ENCODE data around the gene PELI2. TPM values are rescaled to one million over a fixed set of nuclear protein-coding genes. Genes with fewer than 3 reads are reported as not detected.

PELI2 gene
- total RNA-seq, 2 experiments from 2014 or later = 2.2 to 3.8 TPM

- Mint-ChIP-seq H3K4me1 (peaks cover 30% of the 10 kb centered on the region), H3K4me3 (no peak overlapping the region), H3K36me3 (ENCODE audit: low read depth) (peaks cover 11% of the 10 kb centered on the region), H3K27ac (no peak overlapping the region), H3K9me3 (ENCODE audit: low read depth) (no peaks in the 10 kb centered on the region), H3K27me3 (no peaks in the 10 kb centered on the region)
- CTCF ChIA-PET = no interaction called here
- no peak for DNase-seq
- ATAC-seq = no peak
- intact Hi-C loops (cut with DNase I, micrococcal nuclease) = no loop called here
- POLR2A ChIA-PET = no interaction called here
Measured at GRCh38 chr14:56176530-56176929, 58.3 kb downstream of the PELI2 start.

GRCh38 chr14:56177036-56177435 lies 58.8 kb downstream of the PELI2 start:
- H3K4me1 Mint-ChIP-seq = peaks cover 25% of the 10 kb centered on the region
- CTCF ChIA-PET = interaction anchor here (0.8 kb wide), 1 partner anchor 128 kb away, joined by 3 read pairs; no protein-coding TSS in a partner anchor
- H3K27ac Mint-ChIP-seq = no peak overlapping the region
- intact Hi-C loops (cut with DNase I, micrococcal nuclease) = no loop called here
- no peaks in the 10 kb centered on the region for H3K27me3 Mint-ChIP-seq
- DNase-seq = no peak
- no peak overlapping the region for H3K4me3 Mint-ChIP-seq
- no peak for ATAC-seq
- POLR2A ChIA-PET = no interaction called here
- peaks cover 11% of the 10 kb centered on the region for H3K36me3 Mint-ChIP-seq (ENCODE audit: low read depth)
- H3K9me3 Mint-ChIP-seq (ENCODE audit: low read depth) = no peaks in the 10 kb centered on the region

- H3K27me3 Mint-ChIP-seq = no peaks in the 10 kb centered on the region
- DNase-seq = no peak
- no peaks in the 10 kb centered on the region for H3K4me1 Mint-ChIP-seq
- H3K36me3 Mint-ChIP-seq (ENCODE audit: low read depth) = peaks cover 11% of the 10 kb centered on the region
- H3K9me3 Mint-ChIP-seq (ENCODE audit: low read depth) = no peaks in the 10 kb centered on the region
- intact Hi-C loops (cut with DNase I, micrococcal nuclease) = no loop called here
- ChIA-PET CTCF (interaction anchor here (0.5 kb wide), 1 partner anchor 55 kb away, joined by 3 read pairs; no protein-coding TSS in a partner anchor), POLR2A (no interaction called here)
- H3K4me3 Mint-ChIP-seq = no peak overlapping the region
- no peak overlapping the region for H3K27ac Mint-ChIP-seq
- ATAC-seq = no peak
Measured at GRCh38 chr14:56180754-56181542, 62.7 kb downstream of the PELI2 start.

GRCh38 chr14:56181681-56182085 lies 63.5 kb downstream of the PELI2 start:
- ATAC-seq = no peak
- ChIA-PET POLR2A (no interaction called here), CTCF (no interaction called here)
- no peaks in the 10 kb centered on the region for H3K9me3 Mint-ChIP-seq (ENCODE audit: low read depth)
- H3K36me3 Mint-ChIP-seq (ENCODE audit: low read depth) = peaks cover 11% of the 10 kb centered on the region
- no peak overlapping the region for H3K4me3 Mint-ChIP-seq
- intact Hi-C loops (cut with DNase I, micrococcal nuclease) = no loop called here
- no peaks in the 10 kb centered on the region for H3K4me1 Mint-ChIP-seq
- no peak overlapping the region for H3K27ac Mint-ChIP-seq
- no peaks in the 10 kb centered on the region for H3K27me3 Mint-ChIP-seq
- DNase-seq = no peak

GRCh38 chr14:56182410-56182809 lies 64.2 kb downstream of the PELI2 start:
- H3K27ac Mint-ChIP-seq = no peak overlapping the region
- ChIA-PET CTCF (interaction anchor here (0.7 kb wide), 2 partner anchors 154 to 873 kb away, joined by 3 to 5 read pairs; no protein-coding TSS in a partner anchor), POLR2A (no interaction called here)
- intact Hi-C loops (cut with DNase I, micrococcal nuclease) = no loop called here
- no peak overlapping the region for H3K4me3 Mint-ChIP-seq
- H3K27me3 Mint-ChIP-seq = no peaks in the 10 kb centered on the region
- ATAC-seq (no peak), DNase-seq (no peak)
- peaks cover 11% of the 10 kb centered on the region for H3K36me3 Mint-ChIP-seq (ENCODE audit: low read depth)
- no peaks in the 10 kb centered on the region for H3K9me3 Mint-ChIP-seq (ENCODE audit: low read depth)
- H3K4me1 Mint-ChIP-seq = no peaks in the 10 kb centered on the region

GRCh38 chr14:56183631-56184157 lies 65.5 kb downstream of the PELI2 start:
- H3K4me3 Mint-ChIP-seq = no peak overlapping the region
- H3K27ac Mint-ChIP-seq = no peak overlapping the region
- CTCF ChIA-PET = no interaction called here

GRCh38 chr14:56185992-56186391 lies 67.8 kb downstream of the PELI2 start:
- H3K9me3 Mint-ChIP-seq (ENCODE audit: low read depth) = no peaks in the 10 kb centered on the region
- no peak overlapping the region for H3K4me3 Mint-ChIP-seq
- no peak overlapping the region for H3K27ac Mint-ChIP-seq
- ChIA-PET POLR2A (no interaction called here), CTCF (no interaction called here)
- H3K4me1 Mint-ChIP-seq = no peaks in the 10 kb centered on the region
- H3K27me3 Mint-ChIP-seq = no peaks in the 10 kb centered on the region
- intact Hi-C loops (cut with DNase I, micrococcal nuclease) = no loop called here
- H3K36me3 Mint-ChIP-seq (ENCODE audit: low read depth) = peaks cover 2% of the 10 kb centered on the region
- DNase-seq (no peak), ATAC-seq (no peak)

More at GRCh38 chr14:56183631-56184157, 65.5 kb downstream of the PELI2 start:
- no peak for DNase-seq
- no peaks in the 10 kb centered on the region for H3K27me3 Mint-ChIP-seq
- intact Hi-C loops (cut with DNase I, micrococcal nuclease) = no loop called here
- H3K4me1 Mint-ChIP-seq = no peaks in the 10 kb centered on the region
- POLR2A ChIA-PET = no interaction called here
- ATAC-seq = no peak
- no peaks in the 10 kb centered on the region for H3K9me3 Mint-ChIP-seq (ENCODE audit: low read depth)
- H3K36me3 Mint-ChIP-seq (ENCODE audit: low read depth) = peaks cover 11% of the 10 kb centered on the region

- ChIA-PET POLR2A (no interaction called here), CTCF (no interaction called here)
- Mint-ChIP-seq H3K4me1 (no peaks in the 10 kb centered on the region), H3K27me3 (no peaks in the 10 kb centered on the region), H3K4me3 (no peak overlapping the region), H3K27ac (no peak overlapping the region), H3K9me3 (ENCODE audit: low read depth) (no peaks in the 10 kb centered on the region), H3K36me3 (ENCODE audit: low read depth) (no peaks in the 10 kb centered on the region)
- ATAC-seq (no peak), DNase-seq (no peak)
- intact Hi-C loops (cut with DNase I, micrococcal nuclease) = no loop called here
Measured at GRCh38 chr14:56187736-56188135, 69.5 kb downstream of the PELI2 start.

- ChIA-PET POLR2A (no interaction called here), CTCF (no interaction called here)
- Mint-ChIP-seq H3K27ac (no peak overlapping the region), H3K4me3 (no peak overlapping the region), H3K4me1 (peaks cover 3% of the 10 kb centered on the region), H3K36me3 (ENCODE audit: low read depth) (no peaks in the 10 kb centered on the region), H3K27me3 (no peaks in the 10 kb centered on the region), H3K9me3 (ENCODE audit: low read depth) (no peaks in the 10 kb centered on the region)
- intact Hi-C loops (cut with DNase I, micrococcal nuclease) = no loop called here
- ATAC-seq = no peak
- no peak for DNase-seq
Measured at GRCh38 chr14:56189307-56189706, 71.1 kb downstream of the PELI2 start.

- ChIA-PET CTCF (no interaction called here), POLR2A (no interaction called here)
- DNase-seq = no peak
- Mint-ChIP-seq H3K27ac (no peak overlapping the region), H3K27me3 (no peaks in the 10 kb centered on the region), H3K9me3 (ENCODE audit: low read depth) (no peaks in the 10 kb centered on the region), H3K4me3 (no peak overlapping the region), H3K4me1 (peaks cover 24% of the 10 kb centered on the region), H3K36me3 (ENCODE audit: low read depth) (no peaks in the 10 kb centered on the region)
- ATAC-seq = no peak
- intact Hi-C loops (cut with DNase I, micrococcal nuclease) = no loop called here
Measured at GRCh38 chr14:56193347-56193746, 75.1 kb downstream of the PELI2 start.

GRCh38 chr14:56194042-56194441 lies 75.8 kb downstream of the PELI2 start:
- intact Hi-C loops (cut with DNase I, micrococcal nuclease) = loop anchor here (1.0 to 2.0 kb wide), 2 partner anchors 36 to 75 kb away; partner anchors contain the start of gene PELI2 (in 1 of the 2)
- H3K27ac Mint-ChIP-seq = no peak overlapping the region
- no peaks in the 10 kb centered on the region for H3K36me3 Mint-ChIP-seq (ENCODE audit: low read depth)
- no peak for ATAC-seq
- POLR2A ChIA-PET = no interaction called here
- H3K4me1 Mint-ChIP-seq = peaks cover 24% of the 10 kb centered on the region
- peak; percentile 28 for DNase-seq
- H3K4me3 Mint-ChIP-seq = no peak overlapping the region
- H3K27me3 Mint-ChIP-seq = no peaks in the 10 kb centered on the region
- CTCF ChIA-PET = interaction anchor here (1.9 kb wide), 1 partner anchor 28 kb away, joined by 6 read pairs; no protein-coding TSS in a partner anchor
- H3K9me3 Mint-ChIP-seq (ENCODE audit: low read depth) = no peaks in the 10 kb centered on the region

GRCh38 chr14:56195223-56195622 lies 77.0 kb downstream of the PELI2 start:
- Mint-ChIP-seq H3K27me3 (no peaks in the 10 kb centered on the region), H3K27ac (peak overlapping the region; percentile 59), H3K4me3 (no peak overlapping the region)

More at GRCh38 chr14:56195223-56195622, 77.0 kb downstream of the PELI2 start:
- Mint-ChIP-seq H3K4me1 (peaks cover 24% of the 10 kb centered on the region), H3K9me3 (ENCODE audit: low read depth) (no peaks in the 10 kb centered on the region), H3K36me3 (ENCODE audit: low read depth) (no peaks in the 10 kb centered on the region)
- no peak for ATAC-seq
- no peak for DNase-seq
- intact Hi-C loops (cut with DNase I, micrococcal nuclease) = loop anchor here in 1 of 2 experiments (2.0 kb wide), 1 partner anchor 76 kb away; the partner anchor contains the start of gene PELI2
- ChIA-PET POLR2A (no interaction called here), CTCF (interaction anchor here (1.9 kb wide), 1 partner anchor 26 kb away, joined by 6 read pairs; no protein-coding TSS in a partner anchor)

Measured in activated CD4-positive, alpha-beta T cell treated with anti-CD3 and anti-CD28 coated beads for 36 hours (primary cell).